Endothelial cell of umbilical vein (primary cell): ENCODE measurements around the gene SOX5. TPM values are rescaled to one million over a fixed set of nuclear protein-coding genes. Genes with fewer than 3 reads are reported as not detected.

Experiments used
- BruUV-seq: library from RNA; stranded (reverse); fragments of 400-500 nt; replicated peaks from 2 replicates; lab custom pipeline; 2021; lab: Mats Ljungman, UMichigan
- CTCF ChIA-PET: fragments of 300-600, 350-600 bp; sonication (Branson Sonifier 250); formaldehyde crosslinking; loops from one replicate; lab custom pipeline; 2021; ENCODE audit warnings: antibody characterized with exemption, inconsistent platforms; lab: Charles Lee
- POLR2A ChIA-PET: fragments of 300-600, 350-600 bp; sonication (Branson Sonifier 250); formaldehyde crosslinking; loops from one replicate; lab custom pipeline; 2021; ENCODE audit warnings: antibody characterized with exemption, inconsistent platforms; lab: Charles Lee
- DNase-seq: peaks from one replicate; pipeline ENCODE4 v3.0.0-alpha.2; 2011; ENCODE audit warnings: low read depth, low spot score
- FAIRE-seq: peaks from 2 replicates; lab custom pipeline; 2011; peaks lifted over from hg19 to GRCh38; lab: Jason Lieb, UNC
- H2AFZ ChIP-seq: 2 replicates; pipeline ENCODE4 v1.6.0; 2012; ENCODE audit warnings: low read depth, low read length, control low read depth, inconsistent platforms
- H3K27ac ChIP-seq: 2 replicates; pipeline ENCODE4 v1.5.1; 2011; ENCODE audit warnings: low read depth, mild to moderate bottlenecking, control low read depth, low read length, moderate library complexity; ENCODE audit not compliant: insufficient read depth
- H3K27me3 ChIP-seq, 2 experiments: 2 replicates each; pipeline versions ENCODE4 v1.6.0 to v1.6.1; 2011; ENCODE audit warnings: low read length in 2 of 2, mixed read lengths in 1 of 2; ENCODE audit not compliant: control insufficient read depth in 2 of 2, insufficient read depth in 2 of 2
- H3K36me3 ChIP-seq, 2 experiments: 2 replicates in 1 of 2; 3 replicates in 1 of 2; pipeline ENCODE4 v1.5.1; 2011; ENCODE audit warnings: low read length in 2 of 2, mild to moderate bottlenecking in 1 of 2, moderate library complexity in 1 of 2; ENCODE audit not compliant: control insufficient read depth in 2 of 2, insufficient read depth in 2 of 2; ENCODE audit errors: extremely low read depth in 1 of 2
- H3K4me1 ChIP-seq: 3 replicates; pipeline ENCODE4 v1.5.1; 2011; ENCODE audit warnings: mild to moderate bottlenecking, low read length; ENCODE audit not compliant: control insufficient read depth, insufficient read depth; ENCODE audit errors: extremely low read depth
- H3K4me2 ChIP-seq: 2 replicates; pipeline ENCODE4 v1.6.1; 2011; ENCODE audit warnings: low read length, control low read depth, mixed read lengths; ENCODE audit not compliant: insufficient read depth
- H3K4me3 ChIP-seq, 3 experiments: fragments of 200-600 bp in 1 of 3; sonication (generic), shearing (Covaris generic) in 1 of 3; replicated peaks in 1 of 3; 2 replicates each; pipeline ENCODE4 v1.5.1; 2011 to 2016; ENCODE audit warnings: control low read depth in 3 of 3, low read length in 3 of 3, mild to moderate bottlenecking in 2 of 3, inconsistent platforms in 1 of 3, low read depth in 1 of 3, moderate library complexity in 1 of 3; ENCODE audit not compliant: insufficient read depth in 1 of 3
- H3K79me2 ChIP-seq: 2 replicates; pipeline ENCODE4 v1.6.0; 2012; ENCODE audit warnings: low read length, inconsistent platforms; ENCODE audit not compliant: control insufficient read depth, insufficient read depth
- H3K9ac ChIP-seq: replicated peaks from 2 replicates; pipeline ENCODE3; 2011; ENCODE audit warnings: low read length, control low read depth; ENCODE audit not compliant: insufficient read depth; ENCODE audit errors: extremely low read depth
- H3K9me1 ChIP-seq: replicated peaks from 3 replicates; pipeline ENCODE4 v1.6.0; 2011; ENCODE audit warnings: mild to moderate bottlenecking, low read length; ENCODE audit not compliant: control insufficient read depth, insufficient read depth; ENCODE audit errors: extremely low read depth
- H3K9me3 ChIP-seq: replicated peaks from 2 replicates; pipeline ENCODE4 v1.5.1; 2012; ENCODE audit warnings: low read length, inconsistent platforms; ENCODE audit not compliant: control insufficient read depth, insufficient read depth
- H4K20me1 ChIP-seq: replicated peaks from 2 replicates; pipeline ENCODE3; 2011; ENCODE audit warnings: mild to moderate bottlenecking, low read length; ENCODE audit not compliant: control insufficient read depth, insufficient read depth; ENCODE audit errors: extremely low read depth
- CTCF ChIP-seq, 2 donors: IDR thresholded peaks; 1 replicate in 1 of 2; 2 replicates in 1 of 2; pipeline ENCODE4 v1.5.1; 2011; ENCODE audit warnings: low read length in 2 of 2, mild to moderate bottlenecking in 2 of 2, moderate library complexity in 2 of 2, control low read depth in 1 of 2, inconsistent platforms in 1 of 2, low read depth in 1 of 2; ENCODE audit not compliant: insufficient read depth in 1 of 2; ENCODE audit errors: extremely low read depth in 1 of 2
- EZH2 ChIP-seq: IDR thresholded peaks from 2 replicates; pipeline ENCODE4 v1.6.1; 2012; ENCODE audit warnings: borderline replicate concordance, low read depth, mild to moderate bottlenecking, moderate library complexity, low read length, inconsistent platforms; ENCODE audit not compliant: severe bottlenecking
- FOS ChIP-seq: IDR thresholded peaks from 2 replicates; pipeline ENCODE4 v1.6.1; 2011; ENCODE audit warnings: mild to moderate bottlenecking, low read length, moderate library complexity, borderline replicate concordance; ENCODE audit not compliant: insufficient read depth
- GATA2 ChIP-seq: IDR thresholded peaks from 2 replicates; pipeline ENCODE4 v1.7.0; 2011; ENCODE audit warnings: low read depth, mild to moderate bottlenecking, moderate library complexity, mixed read lengths, low read length; ENCODE audit not compliant: insufficient read length, insufficient read depth
- JUN ChIP-seq: IDR thresholded peaks from 2 replicates; pipeline ENCODE4 v1.6.1; 2011; ENCODE audit warnings: borderline replicate concordance, low read depth; ENCODE audit not compliant: insufficient read length, insufficient read depth
- MAX ChIP-seq: IDR thresholded peaks from 2 replicates; pipeline ENCODE4 v1.6.1; 2011; ENCODE audit not compliant: insufficient read depth, insufficient read length
- MYC ChIP-seq: IDR thresholded peaks from one replicate; pipeline ENCODE4 v1.6.1; 2011; ENCODE audit warnings: mild to moderate bottlenecking, low read depth, low read length
- POLR2A ChIP-seq: IDR thresholded peaks from 2 replicates; pipeline ENCODE4 v1.6.1; 2012; ENCODE audit warnings: low read depth, mild to moderate bottlenecking, control low read depth, low read length
- POLR2AphosphoS5 ChIP-seq: IDR thresholded peaks from 2 replicates; pipeline ENCODE4 v1.6.1; 2012; ENCODE audit warnings: low read depth, mild to moderate bottlenecking, control low read depth, low read length, moderate library complexity; ENCODE audit not compliant: insufficient read depth
- dilution Hi-C: fragments of 300-500 bp; cut with MboI; formaldehyde crosslinking; loops from one replicate; pipeline ENCODE4 v1.15.0; 2019; ENCODE audit warnings: low sequenced_read_pairs; ENCODE audit not compliant: extremely low pct_ligation_motif_present
- intact Hi-C: fragments of 100-400 bp; cut with micrococcal nuclease; formaldehyde crosslinking; loops from one replicate; pipeline ENCODE4 v1.10.0; 2022
- polyA plus RNA-seq, 4 experiments: library from polyadenylated mRNA; depleted of rRNA in 3 of 4; stranded (reverse) in 3 of 4; unstranded in 1 of 4; fragments of >200 nt; gene quantifications; 2 replicates each; pipeline versions ENCODE4 v1.2.1 to v1.2.3, GENCODE V29; 2011 to 2012; ENCODE audit warnings: missing spikeins in 1 of 4
- total RNA-seq: library from RNA; stranded (reverse); gene quantifications from 2 replicates; pipeline ENCODE4 v1.2.3, GENCODE V29; 2021

Gene SOX5
- total and polyA plus RNA-seq, 2 donors (not counting 3 experiments of a cell fraction or from before 2014, with no cell fraction given) = 0.63 to 3.5 TPM

- Histone ChIP-seq H3K79me2 (no peaks in the 10 kb centered on the region), H3K27me3 (no peaks in the 10 kb centered on the region), H3K4me3 (no peak overlapping the region), H3K9me1 (no peaks in the 10 kb centered on the region), H2AFZ (no peak overlapping the region), H3K9ac (no peak overlapping the region), H3K9me3 (no peaks in the 10 kb centered on the region), H3K4me1 (no peaks in the 10 kb centered on the region), H3K27ac (no peak overlapping the region), H4K20me1 (no peaks in the 10 kb centered on the region), H3K4me2 (no peak overlapping the region), H3K36me3 (no peaks in the 10 kb centered on the region)
- DNase-seq = no peak
- FAIRE-seq = no peak
- dilution Hi-C loops = no loop called here
- POLR2A ChIA-PET = no interaction called here
- TF ChIP-seq JUN (no peak), EZH2 (no peak), MYC (no peak), CTCF (IDR thresholded peaks at IDR 0.05; ENCODE audit: extremely low read depth in 1 of 2, insufficient read depth in 1 of 2, low read depth in 1 of 2, low read length in 2 of 2) (no peak), POLR2A (no peak), MAX (no peak), FOS (no peak), GATA2 (no peak), POLR2AphosphoS5 (no peak)
- intact Hi-C loops = no loop called here
- BruUV-seq = no TSS peak
- CTCF ChIA-PET = interaction anchor here (1.3 kb wide), 1 partner anchor 13 kb away, joined by 3 read pairs; no protein-coding TSS in a partner anchor
Observed at GRCh38 chr12:23559268-23559753, 390.2 kb downstream of the SOX5 start.
